Measurements from ENCODE around the gene MAP7D2. TPM values are rescaled to one million over a fixed set of nuclear protein-coding genes. Genes with fewer than 3 reads are reported as not detected.

MAP7D2 gene
- total RNA-seq, 1 donor from 2014 or later, result not detected

GRCh38 chrX:20071511-20072079 lies 45.1 kb downstream of the MAP7D2 start:
- no peaks in the 10 kb centered on the region for H3K36me3 ChIP-seq (ENCODE audit: control insufficient read depth in 3 of 3, insufficient read depth in 3 of 3, low read length in 3 of 3)
- H3K9ac ChIP-seq (ENCODE audit: low read depth in 1 of 3, low read length in 3 of 3), result no peak overlapping the region
- no peak overlapping the region for H3K27ac ChIP-seq (ENCODE audit: low read depth, low read length)
- no peak overlapping the region for H3K4me3 ChIP-seq (ENCODE audit: low read length in 3 of 3)
- no peaks in the 10 kb centered on the region for H3K4me1 ChIP-seq (ENCODE audit: control insufficient read depth in 3 of 3, insufficient read depth in 3 of 3, low read length in 3 of 3)
- H3K27me3 ChIP-seq (ENCODE audit: control insufficient read depth in 3 of 3, insufficient read depth in 3 of 3, low read length in 3 of 3), result no peaks in the 10 kb centered on the region
- H3K9me3 ChIP-seq (ENCODE audit: control insufficient read depth in 3 of 3, low read length in 3 of 3), result no peaks in the 10 kb centered on the region

- Histone ChIP-seq H3K9ac (ENCODE audit: low read depth in 1 of 3, low read length in 3 of 3) (no peak overlapping the region), H3K27me3 (ENCODE audit: control insufficient read depth in 3 of 3, insufficient read depth in 3 of 3, low read length in 3 of 3) (peaks cover 0 to 4% (median 0%) of the 10 kb centered on the region in 3 donors), H3K9me3 (ENCODE audit: control insufficient read depth in 3 of 3, low read length in 3 of 3) (no peaks in the 10 kb centered on the region), H3K36me3 (ENCODE audit: control insufficient read depth in 3 of 3, insufficient read depth in 3 of 3, low read length in 3 of 3) (no peaks in the 10 kb centered on the region), H3K4me1 (ENCODE audit: control insufficient read depth in 3 of 3, insufficient read depth in 3 of 3, low read length in 3 of 3) (no peaks in the 10 kb centered on the region), H3K4me3 (ENCODE audit: low read length in 3 of 3) (no peak overlapping the region), H3K27ac (ENCODE audit: low read depth, low read length) (no peak overlapping the region)
These were observed 48.8 kb downstream of the MAP7D2 start for GRCh38 chrX:20067709-20068561.

- no peak overlapping the region for H3K9ac ChIP-seq (ENCODE audit: low read depth in 1 of 3, low read length in 3 of 3)
- H3K4me1 ChIP-seq (ENCODE audit: control insufficient read depth in 3 of 3, insufficient read depth in 3 of 3, low read length in 3 of 3), result no peaks in the 10 kb centered on the region
- H3K27me3 ChIP-seq (ENCODE audit: control insufficient read depth in 3 of 3, insufficient read depth in 3 of 3, low read length in 3 of 3), result peaks cover 0 to 6% (median 0%) of the 10 kb centered on the region in 3 donors
- H3K27ac ChIP-seq (ENCODE audit: low read depth, low read length), result no peak overlapping the region
- H3K4me3 ChIP-seq (ENCODE audit: low read length in 3 of 3), result no peak overlapping the region
- H3K9me3 ChIP-seq (ENCODE audit: control insufficient read depth in 3 of 3, low read length in 3 of 3), result no peaks in the 10 kb centered on the region
- no peaks in the 10 kb centered on the region for H3K36me3 ChIP-seq (ENCODE audit: control insufficient read depth in 3 of 3, insufficient read depth in 3 of 3, low read length in 3 of 3)
These were observed 49.6 kb downstream of the MAP7D2 start for GRCh38 chrX:20066968-20067708.

- H3K9me3 ChIP-seq (ENCODE audit: control insufficient read depth in 3 of 3, low read length in 3 of 3), result no peaks in the 10 kb centered on the region
- no peak overlapping the region for H3K4me3 ChIP-seq (ENCODE audit: low read length in 3 of 3)
- no peak overlapping the region for H3K9ac ChIP-seq (ENCODE audit: low read depth in 1 of 3, low read length in 3 of 3)
- no peaks in the 10 kb centered on the region for H3K36me3 ChIP-seq (ENCODE audit: control insufficient read depth in 3 of 3, insufficient read depth in 3 of 3, low read length in 3 of 3)
- peaks cover 0 to 7% (median 0%) of the 10 kb centered on the region in 3 donors for H3K27me3 ChIP-seq (ENCODE audit: control insufficient read depth in 3 of 3, insufficient read depth in 3 of 3, low read length in 3 of 3)
- no peaks in the 10 kb centered on the region for H3K4me1 ChIP-seq (ENCODE audit: control insufficient read depth in 3 of 3, insufficient read depth in 3 of 3, low read length in 3 of 3)
- no peak overlapping the region for H3K27ac ChIP-seq (ENCODE audit: low read depth, low read length)
These were observed 52.9 kb downstream of the MAP7D2 start for GRCh38 chrX:20063716-20064351.

GRCh38 chrX:20063153-20063552 lies 53.6 kb downstream of the MAP7D2 start:
- no peak overlapping the region for H3K4me3 ChIP-seq (ENCODE audit: low read length in 3 of 3)
- H3K9ac ChIP-seq (ENCODE audit: low read depth in 1 of 3, low read length in 3 of 3), result no peak overlapping the region
- no peaks in the 10 kb centered on the region for H3K36me3 ChIP-seq (ENCODE audit: control insufficient read depth in 3 of 3, insufficient read depth in 3 of 3, low read length in 3 of 3)
- no peak overlapping the region for H3K27ac ChIP-seq (ENCODE audit: low read depth, low read length)
- peaks cover 0 to 7% (median 0%) of the 10 kb centered on the region in 3 donors for H3K27me3 ChIP-seq (ENCODE audit: control insufficient read depth in 3 of 3, insufficient read depth in 3 of 3, low read length in 3 of 3)
- no peaks in the 10 kb centered on the region for H3K9me3 ChIP-seq (ENCODE audit: control insufficient read depth in 3 of 3, low read length in 3 of 3)
- no peaks in the 10 kb centered on the region for H3K4me1 ChIP-seq (ENCODE audit: control insufficient read depth in 3 of 3, insufficient read depth in 3 of 3, low read length in 3 of 3)

- Histone ChIP-seq H3K9ac (ENCODE audit: low read depth in 1 of 3, low read length in 3 of 3) (no peak overlapping the region), H3K9me3 (ENCODE audit: control insufficient read depth in 3 of 3, low read length in 3 of 3) (no peaks in the 10 kb centered on the region), H3K4me3 (ENCODE audit: low read length in 3 of 3) (no peak overlapping the region), H3K36me3 (ENCODE audit: control insufficient read depth in 3 of 3, insufficient read depth in 3 of 3, low read length in 3 of 3) (no peaks in the 10 kb centered on the region), H3K4me1 (ENCODE audit: control insufficient read depth in 3 of 3, insufficient read depth in 3 of 3, low read length in 3 of 3) (no peaks in the 10 kb centered on the region), H3K27ac (ENCODE audit: low read depth, low read length) (no peak overlapping the region), H3K27me3 (ENCODE audit: control insufficient read depth in 3 of 3, insufficient read depth in 3 of 3, low read length in 3 of 3) (peaks cover 0 to 8% (median 0%) of the 10 kb centered on the region in 3 donors)
These were observed 54.9 kb downstream of the MAP7D2 start for GRCh38 chrX:20061855-20062254.

GRCh38 chrX:20060961-20061748 lies 55.6 kb downstream of the MAP7D2 start:
- Histone ChIP-seq H3K9ac (ENCODE audit: low read depth in 1 of 3, low read length in 3 of 3) (no peak overlapping the region), H3K4me3 (ENCODE audit: low read length in 3 of 3) (no peak overlapping the region), H3K27me3 (ENCODE audit: control insufficient read depth in 3 of 3, insufficient read depth in 3 of 3, low read length in 3 of 3) (peaks cover 0 to 11% (median 0%) of the 10 kb centered on the region in 3 donors), H3K9me3 (ENCODE audit: control insufficient read depth in 3 of 3, low read length in 3 of 3) (no peaks in the 10 kb centered on the region), H3K4me1 (ENCODE audit: control insufficient read depth in 3 of 3, insufficient read depth in 3 of 3, low read length in 3 of 3) (no peaks in the 10 kb centered on the region), H3K27ac (ENCODE audit: low read depth, low read length) (no peak overlapping the region), H3K36me3 (ENCODE audit: control insufficient read depth in 3 of 3, insufficient read depth in 3 of 3, low read length in 3 of 3) (no peaks in the 10 kb centered on the region)

- H3K4me3 ChIP-seq (ENCODE audit: low read length in 3 of 3), result no peak overlapping the region
- H3K36me3 ChIP-seq (ENCODE audit: control insufficient read depth in 3 of 3, insufficient read depth in 3 of 3, low read length in 3 of 3), result no peaks in the 10 kb centered on the region
- peaks cover 0 to 11% (median 0%) of the 10 kb centered on the region in 3 donors for H3K27me3 ChIP-seq (ENCODE audit: control insufficient read depth in 3 of 3, insufficient read depth in 3 of 3, low read length in 3 of 3)
- H3K27ac ChIP-seq (ENCODE audit: low read depth, low read length), result no peak overlapping the region
- no peak overlapping the region for H3K9ac ChIP-seq (ENCODE audit: low read depth in 1 of 3, low read length in 3 of 3)
- H3K4me1 ChIP-seq (ENCODE audit: control insufficient read depth in 3 of 3, insufficient read depth in 3 of 3, low read length in 3 of 3), result no peaks in the 10 kb centered on the region
- no peaks in the 10 kb centered on the region for H3K9me3 ChIP-seq (ENCODE audit: control insufficient read depth in 3 of 3, low read length in 3 of 3)
These were observed 57.1 kb downstream of the MAP7D2 start for GRCh38 chrX:20059467-20060128.

- Histone ChIP-seq H3K36me3 (ENCODE audit: control insufficient read depth in 3 of 3, insufficient read depth in 3 of 3, low read length in 3 of 3) (no peaks in the 10 kb centered on the region), H3K27me3 (ENCODE audit: control insufficient read depth in 3 of 3, insufficient read depth in 3 of 3, low read length in 3 of 3) (peaks cover 0 to 7% (median 0%) of the 10 kb centered on the region in 3 donors), H3K9me3 (ENCODE audit: control insufficient read depth in 3 of 3, low read length in 3 of 3) (no peaks in the 10 kb centered on the region), H3K4me1 (ENCODE audit: control insufficient read depth in 3 of 3, insufficient read depth in 3 of 3, low read length in 3 of 3) (no peaks in the 10 kb centered on the region), H3K9ac (ENCODE audit: low read depth in 1 of 3, low read length in 3 of 3) (no peak overlapping the region), H3K4me3 (ENCODE audit: low read length in 3 of 3) (no peak overlapping the region), H3K27ac (ENCODE audit: low read depth, low read length) (no peak overlapping the region)
These were observed 59.2 kb downstream of the MAP7D2 start for GRCh38 chrX:20057479-20057878.
